Measurements from ENCODE around the gene PLEKHA7.
"Not testable (repeated sequence)": the region's sequence is repeated elsewhere in the genome, so short reads cannot be mapped to it uniquely, and the experiment has no call there.

PLEKHA7 gene

GRCh38 chr11:17010851-17011420 lies 3.3 kb downstream of the PLEKHA7 start:
- DNase-seq = no peak

- DNase-seq = no peak
These were observed 6.1 kb downstream of the PLEKHA7 start for GRCh38 chr11:17008099-17008498.

- no peak for DNase-seq
These were observed 8.6 kb downstream of the PLEKHA7 start for GRCh38 chr11:17005646-17006045.

GRCh38 chr11:17004486-17005148 lies 9.6 kb downstream of the PLEKHA7 start:
- no peak for DNase-seq

GRCh38 chr11:17003426-17003825 lies 10.8 kb downstream of the PLEKHA7 start:
- no peak for DNase-seq

- DNase-seq = no peak
These were observed 11.7 kb downstream of the PLEKHA7 start for GRCh38 chr11:17002543-17002942.

GRCh38 chr11:17001806-17002205 lies 12.4 kb downstream of the PLEKHA7 start:
- DNase-seq = no peak

GRCh38 chr11:17000987-17001386 lies 13.2 kb downstream of the PLEKHA7 start:
- no peak for DNase-seq

- DNase-seq = not testable (repeated sequence)
These were observed 14.0 kb downstream of the PLEKHA7 start for GRCh38 chr11:17000253-17000652.

GRCh38 chr11:16999116-16999515 lies 15.1 kb downstream of the PLEKHA7 start:
- no peak for DNase-seq

GRCh38 chr11:16997624-16998023 lies 16.6 kb downstream of the PLEKHA7 start:
- no peak for DNase-seq

- no peak for DNase-seq
These were observed 20.7 kb downstream of the PLEKHA7 start for GRCh38 chr11:16993495-16993894.

GRCh38 chr11:16992846-16993245 lies 21.4 kb downstream of the PLEKHA7 start:
- no peak for DNase-seq

- DNase-seq = no peak
These were observed 24.7 kb downstream of the PLEKHA7 start for GRCh38 chr11:16989554-16989953.

- no peak for DNase-seq
These were observed 27.0 kb downstream of the PLEKHA7 start for GRCh38 chr11:16987205-16987568.

- peak; percentile 54 for DNase-seq
These were observed 27.6 kb downstream of the PLEKHA7 start for GRCh38 chr11:16986434-16987204.

GRCh38 chr11:16985297-16985696 lies 28.9 kb downstream of the PLEKHA7 start:
- DNase-seq = no peak

- DNase-seq = no peak
These were observed 30.0 kb downstream of the PLEKHA7 start for GRCh38 chr11:16984229-16984628.

- DNase-seq = no peak
These were observed 31.4 kb downstream of the PLEKHA7 start for GRCh38 chr11:16982809-16983208.

- no peak for DNase-seq
These were observed 31.9 kb downstream of the PLEKHA7 start for GRCh38 chr11:16982256-16982671.

GRCh38 chr11:16981651-16982194 lies 32.5 kb downstream of the PLEKHA7 start:
- no peak for DNase-seq

- DNase-seq = no peak
These were observed 34.3 kb downstream of the PLEKHA7 start for GRCh38 chr11:16979703-16980622.

- DNase-seq = no peak
These were observed 36.3 kb downstream of the PLEKHA7 start for GRCh38 chr11:16977994-16978315.

All from central memory CD4-positive, alpha-beta T cell (primary cell).